ENCODE results near the gene ZCWPW1. TPM values are rescaled to one million over a fixed set of nuclear protein-coding genes. Genes with fewer than 3 reads are reported as not detected.

Gene ZCWPW1
- total RNA-seq, 1 donor from 2014 or later, result 1.8 TPM

- peaks cover 14% of the 10 kb centered on the region for H3K27me3 Mint-ChIP-seq (ENCODE audit: low read depth)
- no peaks in the 10 kb centered on the region for H3K36me3 Mint-ChIP-seq (ENCODE audit: low read depth)
- H3K4me3 Mint-ChIP-seq, result no peak overlapping the region
- no peak overlapping the region for H3K27ac Mint-ChIP-seq (ENCODE audit: unreplicated experiment)
- H3K4me1 Mint-ChIP-seq, result no peaks in the 10 kb centered on the region
- H3K9me3 Mint-ChIP-seq, result no peaks in the 10 kb centered on the region
- no peak for DNase-seq (ENCODE audit: low read depth, low spot score)
- TF ChIP-seq CTCF (conservative IDR thresholded peaks at IDR 0.05), result no peak
These were observed 14.6 kb downstream of the ZCWPW1 start for GRCh38 chr7:100413889-100414288.

- Mint-ChIP-seq H3K27me3 (ENCODE audit: low read depth) (peaks cover 14% of the 10 kb centered on the region), H3K36me3 (ENCODE audit: low read depth) (no peaks in the 10 kb centered on the region), H3K4me1 (no peaks in the 10 kb centered on the region), H3K9me3 (no peaks in the 10 kb centered on the region), H3K27ac (ENCODE audit: unreplicated experiment) (no peak overlapping the region), H3K4me3 (no peak overlapping the region)
- TF ChIP-seq CTCF (conservative IDR thresholded peaks at IDR 0.05), result no peak
- no peak for DNase-seq (ENCODE audit: low read depth, low spot score)
These were observed 15.2 kb downstream of the ZCWPW1 start for GRCh38 chr7:100413346-100413745.

GRCh38 chr7:100411101-100411500 is 17.4 kb downstream of the ZCWPW1 start:
- Mint-ChIP-seq H3K36me3 (ENCODE audit: low read depth) (no peaks in the 10 kb centered on the region), H3K9me3 (no peaks in the 10 kb centered on the region), H3K27me3 (ENCODE audit: low read depth) (peaks cover 28% of the 10 kb centered on the region), H3K4me1 (no peaks in the 10 kb centered on the region), H3K4me3 (no peak overlapping the region), H3K27ac (ENCODE audit: unreplicated experiment) (no peak overlapping the region)
- no peak for DNase-seq (ENCODE audit: low read depth, low spot score)
- no peak for TF ChIP-seq CTCF (conservative IDR thresholded peaks at IDR 0.05)

GRCh38 chr7:100407285-100408180 is 21.0 kb downstream of the ZCWPW1 start:
- peaks cover 31% of the 10 kb centered on the region for H3K27me3 Mint-ChIP-seq (ENCODE audit: low read depth)
- no peaks in the 10 kb centered on the region for H3K9me3 Mint-ChIP-seq
- H3K36me3 Mint-ChIP-seq (ENCODE audit: low read depth), result no peaks in the 10 kb centered on the region
- peak; percentile 17 for DNase-seq (ENCODE audit: low read depth, low spot score)
- no peak overlapping the region for H3K27ac Mint-ChIP-seq (ENCODE audit: unreplicated experiment)
- H3K4me3 Mint-ChIP-seq, result no peak overlapping the region
- no peaks in the 10 kb centered on the region for H3K4me1 Mint-ChIP-seq
- TF ChIP-seq CTCF (conservative IDR thresholded peaks at IDR 0.05), result peak; percentile 73

GRCh38 chr7:100406767-100407166 is 21.7 kb downstream of the ZCWPW1 start:
- Mint-ChIP-seq H3K27ac (ENCODE audit: unreplicated experiment) (no peak overlapping the region), H3K27me3 (ENCODE audit: low read depth) (peaks cover 32% of the 10 kb centered on the region), H3K4me3 (no peak overlapping the region), H3K4me1 (no peaks in the 10 kb centered on the region), H3K9me3 (no peaks in the 10 kb centered on the region), H3K36me3 (ENCODE audit: low read depth) (no peaks in the 10 kb centered on the region)
- DNase-seq (ENCODE audit: low read depth, low spot score), result no peak
- TF ChIP-seq CTCF (conservative IDR thresholded peaks at IDR 0.05), result no peak

All from neural crest cell (in vitro differentiated cells).